Effector memory CD8-positive, alpha-beta T cell (primary cell): ENCODE measurements around the gene CORIN.

Experiments used
- ATAC-seq: fragments of 150-1000 bp; cut with Tn5 transposase; replicated peaks from 2 replicates; pipeline ENCODE4 v1.10.0; 2021; ENCODE audit warnings: mild to moderate bottlenecking, moderate library complexity
- DNase-seq, 3 experiments: peaks; one replicate each; pipeline ENCODE4 v3.0.0; 2021
- H3K27ac Mint-ChIP-seq, 2 donors: one replicate each; pipeline ENCODE4 v1.8.0; 2022; ENCODE audit warnings: mild to moderate bottlenecking in 2 of 2, mixed read lengths in 2 of 2, moderate library complexity in 2 of 2
- H3K27me3 Mint-ChIP-seq, 2 donors: one replicate each; pipeline ENCODE4 v1.8.0; 2022; ENCODE audit warnings: mixed read lengths in 2 of 2
- H3K36me3 Mint-ChIP-seq: one replicate; pipeline ENCODE4 v1.8.0; 2022; ENCODE audit warnings: mild to moderate bottlenecking, moderate library complexity, mixed read lengths; ENCODE audit not compliant: insufficient read depth
- H3K4me1 Mint-ChIP-seq, 2 donors: one replicate each; pipeline ENCODE4 v1.8.0; 2022; ENCODE audit warnings: low read depth in 2 of 2, mixed read lengths in 2 of 2
- H3K4me3 Mint-ChIP-seq, 2 donors: one replicate each; pipeline ENCODE4 v1.8.0; 2022; ENCODE audit warnings: mild to moderate bottlenecking in 2 of 2, mixed read lengths in 2 of 2, moderate library complexity in 2 of 2
- H3K9me3 Mint-ChIP-seq, 2 donors: one replicate each; pipeline ENCODE4 v1.8.0; 2022; ENCODE audit warnings: mixed read lengths in 2 of 2

The CORIN gene

GRCh38 chr4:47667552-47667951, 170.3 kb downstream of the CORIN start:
- H3K9me3 Mint-ChIP-seq: no peaks in the 10 kb centered on the region
- ATAC-seq (no peak), DNase-seq (no peak)
- H3K4me1 Mint-ChIP-seq: no peaks in the 10 kb centered on the region
- H3K27me3 Mint-ChIP-seq: peaks cover 26 to 29% of the 10 kb centered on the region in 2 donors
- no peak overlapping the region for H3K27ac Mint-ChIP-seq
- H3K4me3 Mint-ChIP-seq: no peak overlapping the region
- no peaks in the 10 kb centered on the region for H3K36me3 Mint-ChIP-seq

- H3K27ac Mint-ChIP-seq: no peak overlapping the region
- H3K36me3 Mint-ChIP-seq: no peaks in the 10 kb centered on the region
- H3K27me3 Mint-ChIP-seq: peaks cover 18 to 32% of the 10 kb centered on the region in 2 donors
- ATAC-seq (no peak), DNase-seq (no peak)
- no peak overlapping the region for H3K4me3 Mint-ChIP-seq
- no peaks in the 10 kb centered on the region for H3K4me1 Mint-ChIP-seq
- H3K9me3 Mint-ChIP-seq: no peaks in the 10 kb centered on the region
Measured at GRCh38 chr4:47664051-47664826, 173.6 kb downstream of the CORIN start.

- DNase-seq (peak in 1 of 3 experiments; percentile 2), ATAC-seq (no peak)
- H3K36me3 Mint-ChIP-seq: no peaks in the 10 kb centered on the region
- no peak overlapping the region for H3K27ac Mint-ChIP-seq
- H3K9me3 Mint-ChIP-seq: no peaks in the 10 kb centered on the region
- H3K4me3 Mint-ChIP-seq: no peak overlapping the region
- peaks cover 18 to 26% of the 10 kb centered on the region in 2 donors for H3K27me3 Mint-ChIP-seq
- no peaks in the 10 kb centered on the region for H3K4me1 Mint-ChIP-seq
Measured at GRCh38 chr4:47662975-47663374, 174.9 kb downstream of the CORIN start.

GRCh38 chr4:47661741-47662140, 176.1 kb downstream of the CORIN start:
- DNase-seq: no peak
- Mint-ChIP-seq H3K36me3 (no peaks in the 10 kb centered on the region), H3K27ac (no peak overlapping the region), H3K4me3 (no peak overlapping the region), H3K9me3 (no peaks in the 10 kb centered on the region), H3K27me3 (peaks cover 10 to 25% of the 10 kb centered on the region in 2 donors), H3K4me1 (no peaks in the 10 kb centered on the region)
- ATAC-seq: no peak

GRCh38 chr4:47659342-47659741, 178.5 kb downstream of the CORIN start:
- no peak for DNase-seq
- ATAC-seq: no peak
- Mint-ChIP-seq H3K27ac (no peak overlapping the region), H3K9me3 (no peaks in the 10 kb centered on the region), H3K27me3 (peaks cover 0 to 14% of the 10 kb centered on the region in 2 donors), H3K36me3 (no peaks in the 10 kb centered on the region), H3K4me3 (no peak overlapping the region), H3K4me1 (no peaks in the 10 kb centered on the region)

- ATAC-seq: no peak
- peaks cover 7% of the 10 kb centered on the region in 2 donors for H3K27me3 Mint-ChIP-seq
Measured at GRCh38 chr4:47654972-47655693, 182.7 kb downstream of the CORIN start.

GRCh38 chr4:47652092-47652491, 185.8 kb downstream of the CORIN start:
- Mint-ChIP-seq H3K27ac (no peak overlapping the region), H3K4me1 (no peaks in the 10 kb centered on the region), H3K9me3 (no peaks in the 10 kb centered on the region), H3K27me3 (peaks cover 9 to 20% of the 10 kb centered on the region in 2 donors), H3K4me3 (no peak overlapping the region), H3K36me3 (no peaks in the 10 kb centered on the region)
- ATAC-seq: no peak
- DNase-seq: no peak

More at GRCh38 chr4:47654972-47655693, 182.7 kb downstream of the CORIN start:
- no peaks in the 10 kb centered on the region for H3K9me3 Mint-ChIP-seq
- H3K4me3 Mint-ChIP-seq: no peak overlapping the region
- no peaks in the 10 kb centered on the region for H3K4me1 Mint-ChIP-seq
- H3K36me3 Mint-ChIP-seq: no peaks in the 10 kb centered on the region
- no peak for DNase-seq
- H3K27ac Mint-ChIP-seq: no peak overlapping the region

- Mint-ChIP-seq H3K36me3 (no peaks in the 10 kb centered on the region), H3K9me3 (no peaks in the 10 kb centered on the region), H3K27ac (no peak overlapping the region), H3K27me3 (peaks cover 9 to 20% of the 10 kb centered on the region in 2 donors), H3K4me3 (no peak overlapping the region), H3K4me1 (no peaks in the 10 kb centered on the region)
- no peak for ATAC-seq
- no peak for DNase-seq
Measured at GRCh38 chr4:47651231-47651630, 186.6 kb downstream of the CORIN start.

- Mint-ChIP-seq H3K4me1 (no peaks in the 10 kb centered on the region), H3K4me3 (no peak overlapping the region), H3K27ac (no peak overlapping the region), H3K27me3 (peaks cover 9 to 20% of the 10 kb centered on the region in 2 donors), H3K36me3 (no peaks in the 10 kb centered on the region), H3K9me3 (no peaks in the 10 kb centered on the region)
- DNase-seq (no peak), ATAC-seq (no peak)
Measured at GRCh38 chr4:47650584-47651130, 187.2 kb downstream of the CORIN start.

- peaks cover 2% of the 10 kb centered on the region for H3K36me3 Mint-ChIP-seq
- ATAC-seq (no peak), DNase-seq (no peak)
- H3K9me3 Mint-ChIP-seq: no peaks in the 10 kb centered on the region
- no peak overlapping the region for H3K4me3 Mint-ChIP-seq
- H3K27me3 Mint-ChIP-seq: peaks cover 15 to 36% of the 10 kb centered on the region in 2 donors
- H3K4me1 Mint-ChIP-seq: no peaks in the 10 kb centered on the region
- H3K27ac Mint-ChIP-seq: no peak overlapping the region
Measured at GRCh38 chr4:47647544-47647943, 190.3 kb downstream of the CORIN start.

- no peak overlapping the region for H3K27ac Mint-ChIP-seq
- no peaks in the 10 kb centered on the region for H3K4me1 Mint-ChIP-seq
- H3K27me3 Mint-ChIP-seq: peaks cover 20 to 40% of the 10 kb centered on the region in 2 donors
- no peak for ATAC-seq
- DNase-seq: no peak
- H3K9me3 Mint-ChIP-seq: no peaks in the 10 kb centered on the region
- no peak overlapping the region for H3K4me3 Mint-ChIP-seq
- peaks cover 2% of the 10 kb centered on the region for H3K36me3 Mint-ChIP-seq
Measured at GRCh38 chr4:47647029-47647428, 190.8 kb downstream of the CORIN start.

- ATAC-seq (no peak), DNase-seq (no peak)
- no peaks in the 10 kb centered on the region for H3K9me3 Mint-ChIP-seq
- H3K27ac Mint-ChIP-seq: no peak overlapping the region
- H3K4me3 Mint-ChIP-seq: no peak overlapping the region
- H3K4me1 Mint-ChIP-seq: no peaks in the 10 kb centered on the region
- H3K27me3 Mint-ChIP-seq: peaks cover 20 to 47% of the 10 kb centered on the region in 2 donors
- H3K36me3 Mint-ChIP-seq: peaks cover 2% of the 10 kb centered on the region
Measured at GRCh38 chr4:47646372-47646771, 191.5 kb downstream of the CORIN start.

GRCh38 chr4:47643845-47644244, 194.0 kb downstream of the CORIN start:
- Mint-ChIP-seq H3K27me3 (peaks cover 11 to 30% of the 10 kb centered on the region in 2 donors), H3K4me1 (no peaks in the 10 kb centered on the region), H3K27ac (no peak overlapping the region), H3K4me3 (no peak overlapping the region), H3K36me3 (peaks cover 2% of the 10 kb centered on the region), H3K9me3 (no peaks in the 10 kb centered on the region)
- no peak for DNase-seq
- no peak for ATAC-seq
